Kidney epithelial cell (primary cell): ENCODE data around the gene SAMD8. TPM values are rescaled to one million over a fixed set of nuclear protein-coding genes. Genes with fewer than 3 reads are reported as not detected.

Source experiments
- DNase-seq: peaks from one replicate; pipeline ENCODE4 v3.0.0-alpha.2; 2010; ENCODE audit warnings: low read depth
- H3K27me3 ChIP-seq: 2 replicates; pipeline ENCODE4 v1.6.0; 2011; ENCODE audit warnings: low read length; ENCODE audit not compliant: control insufficient read depth, insufficient read depth
- H3K36me3 ChIP-seq: 2 replicates; pipeline ENCODE4 v1.5.1; 2011; ENCODE audit warnings: low read length; ENCODE audit not compliant: control insufficient read depth, insufficient read depth
- H3K4me3 ChIP-seq: 2 replicates; pipeline ENCODE4 v1.5.1; 2011; ENCODE audit warnings: low read depth, mild to moderate bottlenecking, control low read depth, low read length
- CTCF ChIP-seq: IDR thresholded peaks from 2 replicates; pipeline ENCODE4 v1.5.1; 2011; ENCODE audit warnings: mild to moderate bottlenecking, moderate library complexity, low read length, control low read depth, inconsistent platforms; ENCODE audit not compliant: insufficient read depth, poor library complexity, severe bottlenecking
- total RNA-seq: library from RNA; depleted of rRNA; stranded (reverse); fragments of >200 nt; gene quantifications from 2 replicates; pipeline ENCODE4 v1.2.3, GENCODE V29; 2015

The SAMD8 gene
- total RNA-seq, 1 donor from 2014 or later = 14.9 TPM

- Histone ChIP-seq H3K4me3 (no peak overlapping the region), H3K36me3 (no peaks in the 10 kb centered on the region), H3K27me3 (no peaks in the 10 kb centered on the region)
- TF ChIP-seq CTCF = no peak
- no peak for DNase-seq
These were observed 3.4 kb upstream of the SAMD8 start for GRCh38 chr10:75107756-75108683.

- peak; percentile 71 for TF ChIP-seq CTCF
- Histone ChIP-seq H3K4me3 (no peak overlapping the region), H3K36me3 (no peaks in the 10 kb centered on the region), H3K27me3 (no peaks in the 10 kb centered on the region)
- DNase-seq = no peak
These were observed 2.6 kb upstream of the SAMD8 start for GRCh38 chr10:75108684-75109458.

GRCh38 chr10:75109459-75109778 lies 2.0 kb upstream of the SAMD8 start:
- H3K4me3 ChIP-seq = no peak overlapping the region
- H3K36me3 ChIP-seq = no peaks in the 10 kb centered on the region
- DNase-seq = no peak
- TF ChIP-seq CTCF = no peak
- no peaks in the 10 kb centered on the region for H3K27me3 ChIP-seq

- TF ChIP-seq CTCF = no peak
- DNase-seq = no peak
- no peaks in the 10 kb centered on the region for H3K27me3 ChIP-seq
- H3K4me3 ChIP-seq = no peak overlapping the region
- H3K36me3 ChIP-seq = no peaks in the 10 kb centered on the region
These were observed 1.3 kb upstream of the SAMD8 start for GRCh38 chr10:75110006-75110632.

- Histone ChIP-seq H3K36me3 (no peaks in the 10 kb centered on the region), H3K4me3 (peak overlapping the region; percentile 64), H3K27me3 (no peaks in the 10 kb centered on the region)
- no peak for DNase-seq
- no peak for TF ChIP-seq CTCF
These were observed 637 bp downstream of the SAMD8 start for GRCh38 chr10:75111907-75112679.
